GM12878 (cell line): ENCODE results near the gene FUT8. TPM values are rescaled to one million over a fixed set of nuclear protein-coding genes. Genes with fewer than 3 reads are reported as not detected.
A peak's percentile ranks its signal among the peaks of the same experiment; 100 is the strongest.

Experiments
- ATAC-seq: fragments of 200-7000 bp; cut with Tn5 transposase; 3 replicates; pipeline ENCODE4 v1.9.1; 2020; ENCODE audit warnings: mild to moderate bottlenecking, moderate library complexity
- BruUV-seq: library from RNA; stranded (reverse); fragments of 400-500 nt; replicated peaks from 2 replicates; lab custom pipeline; 2021; lab: Mats Ljungman, UMichigan
- CTCF ChIA-PET: fragments of 300-600 bp; sonication (Branson Sonifier 250); formaldehyde crosslinking; extraction: SDS; loops from one replicate; lab custom pipeline; 2021; ENCODE audit warnings: inconsistent platforms; lab: Yijun Ruan, JAX
- POLR2A ChIA-PET: fragments of 350-600 bp; formaldehyde crosslinking; extraction: SDS; loops from one replicate; lab custom pipeline; 2021; ENCODE audit warnings: inconsistent platforms; lab: Charles Lee
- RAD21 ChIA-PET: fragments of 300-600 bp; sonication (Branson Sonifier 250); formaldehyde crosslinking; loops from one replicate; lab custom pipeline; 2023; ENCODE audit warnings: antibody characterized with exemption; ENCODE audit not compliant: unreplicated experiment; lab: Charles Lee
- SMC1A ChIA-PET: fragments of 300-600 bp; sonication (Branson Sonifier 250); formaldehyde crosslinking; loops from one replicate; lab custom pipeline; 2023; ENCODE audit not compliant: unreplicated experiment, uncharacterized antibody; lab: Charles Lee
- DNase-seq: peaks from one replicate; pipeline ENCODE4 v3.0.0-alpha.2; 2011; ENCODE audit warnings: low read depth, low spot score
- FAIRE-seq: peaks from 3 replicates; lab custom pipeline; 2011; peaks lifted over from hg19 to GRCh38; lab: Jason Lieb, UNC
- H2AFZ ChIP-seq: 2 replicates; pipeline ENCODE4 v1.6.0; 2011; ENCODE audit warnings: low read depth, low read length, control low read depth; ENCODE audit not compliant: control insufficient read depth
- H3K27ac ChIP-seq: 2 replicates; pipeline ENCODE4 v1.5.1; 2011; ENCODE audit warnings: control low read depth; ENCODE audit not compliant: control insufficient read depth, insufficient read depth
- H3K27me3 ChIP-seq, 2 experiments: replicated peaks in 1 of 2; 2 replicates each; pipeline versions ENCODE4 v1.6.0 to v1.6.1; 2011; ENCODE audit warnings: low read length in 1 of 2; ENCODE audit not compliant: control insufficient read depth in 2 of 2, insufficient read depth in 2 of 2
- H3K36me3 ChIP-seq, 2 experiments: 2 replicates each; pipeline ENCODE4 v1.5.1; 2011; ENCODE audit warnings: low read length in 1 of 2; ENCODE audit not compliant: control insufficient read depth in 2 of 2, insufficient read depth in 2 of 2
- H3K4me1 ChIP-seq: 2 replicates; pipeline ENCODE4 v1.6.1; 2011; ENCODE audit warnings: mild to moderate bottlenecking, low read length, moderate library complexity, mixed read lengths; ENCODE audit not compliant: control insufficient read depth, insufficient read depth
- H3K4me2 ChIP-seq: 2 replicates; pipeline ENCODE4 v1.6.0; 2011; ENCODE audit warnings: control low read depth; ENCODE audit not compliant: control insufficient read depth, insufficient read depth
- H3K4me3 ChIP-seq: fragments of 200-600 bp; sonication (generic); 2 replicates; pipeline ENCODE4 v1.5.1; 2016
- H3K79me2 ChIP-seq: 2 replicates; pipeline ENCODE4 v1.6.0; 2011; ENCODE audit warnings: low read length; ENCODE audit not compliant: control insufficient read depth, insufficient read depth
- H3K9ac ChIP-seq: 2 replicates; pipeline ENCODE4 v1.8.0; 2011; ENCODE audit warnings: low read length, control low read depth, mixed read lengths; ENCODE audit not compliant: control insufficient read depth, insufficient read depth
- H3K9me3 ChIP-seq: replicated peaks from 3 replicates; pipeline ENCODE4 v1.5.1; 2011; ENCODE audit warnings: mild to moderate bottlenecking, low read length; ENCODE audit not compliant: control insufficient read depth, insufficient read depth
- H4K20me1 ChIP-seq: 2 replicates; pipeline ENCODE4 v1.6.0; 2011; ENCODE audit not compliant: control insufficient read depth, insufficient read depth
- BACH1 ChIP-seq: fragments of 450-650 bp; IDR thresholded peaks from 2 replicates; pipeline ENCODE4 v1.6.1; 2017; ENCODE audit warnings: mild to moderate bottlenecking, borderline replicate concordance
- BCLAF1 ChIP-seq: fragments of 450-650 bp; IDR thresholded peaks from 2 replicates; pipeline ENCODE4 v1.6.1; 2017; ENCODE audit warnings: antibody characterized with exemption, mild to moderate bottlenecking, moderate library complexity
- BMI1 ChIP-seq: fragments of 450-650 bp; IDR thresholded peaks from 2 replicates; pipeline ENCODE4 v1.6.1; 2016; ENCODE audit warnings: mild to moderate bottlenecking, moderate library complexity, borderline replicate concordance
- IRF3 ChIP-seq: fragments of 450-650 bp; IDR thresholded peaks from 2 replicates; pipeline ENCODE4 v1.6.1; 2014; ENCODE audit warnings: mild to moderate bottlenecking
- MTA2 ChIP-seq: fragments of 450-650 bp; IDR thresholded peaks from 2 replicates; pipeline ENCODE4 v1.6.1; 2016; ENCODE audit warnings: low read depth, mild to moderate bottlenecking, moderate library complexity
- MYC ChIP-seq: IDR thresholded peaks from 2 replicates; pipeline ENCODE4 v1.6.1; 2011; ENCODE audit warnings: mild to moderate bottlenecking, low read length, moderate library complexity, inconsistent platforms; ENCODE audit not compliant: insufficient read depth, insufficient replicate concordance, insufficient read length, severe bottlenecking
- NR2C1 ChIP-seq: fragments of 450-650 bp; IDR thresholded peaks from 2 replicates; pipeline ENCODE4 v1.6.1; 2017; ENCODE audit warnings: antibody characterized with exemption, mild to moderate bottlenecking, moderate library complexity
- NRF1 ChIP-seq: conservative IDR thresholded peaks from 2 replicates; pipeline ENCODE4 v1.6.1; 2011; ENCODE audit warnings: mild to moderate bottlenecking, low read depth, low read length, improper control_type of control experiment
- PML ChIP-seq: IDR thresholded peaks from 2 replicates; pipeline ENCODE4 v1.6.1; 2012; ENCODE audit warnings: low read length, inconsistent platforms
- RBBP5 ChIP-seq: fragments of 200-600 bp; sonication (generic); conservative IDR thresholded peaks from 2 replicates; pipeline ENCODE4 v1.6.1; 2016
- TBL1XR1 ChIP-seq: IDR thresholded peaks from 2 replicates; pipeline ENCODE4 v1.6.1; 2012; ENCODE audit warnings: low read depth, low read length, improper control_type of control experiment
- ZBTB11 ChIP-seq: fragments of 450-650 bp; formaldehyde crosslinking; IDR thresholded peaks from 2 replicates; pipeline ENCODE4 v1.5.0; 2022; ENCODE audit warnings: mild to moderate bottlenecking, missing genetic modification characterization
- WGBS: methylation state at CpG from one replicate; pipeline ENCODE4 v1.1.6; 2016; ENCODE audit warnings: low lambda C conversion rate; ENCODE audit not compliant: insufficient replicate concordance, insufficient coverage; ENCODE audit errors: missing lambda C conversion rate; 5-methylcytosine and 5-hydroxymethylcytosine counted together
- in situ Hi-C: fragments of 300-500 bp; cut with MboI; formaldehyde crosslinking; loops from 9 replicates; pipeline ENCODE4 v1.14.3; 2018; ENCODE audit warnings: mixed read lengths
- intact Hi-C: fragments of 100-400 bp; cut with micrococcal nuclease; formaldehyde crosslinking; loops from one replicate; pipeline ENCODE4 v1.14.2; 2022; ENCODE audit not compliant: unreplicated experiment
- polyA plus RNA-seq, 11 experiments: library from polyadenylated mRNA; depleted of rRNA in 4 of 11; unstranded in 6 of 11; stranded (reverse) in 5 of 11; fragments of >200 nt; fragmentation: Nextera tagmentation in 4 of 11; fragmentation: Illumina TruSeq in 1 of 11; extraction: Ambion mirVana in 4 of 11; extraction: Trizol in 1 of 11; gene quantifications; 1 replicate in 1 of 11; 2 replicates in 10 of 11; pipeline versions ENCODE4 v1.2.1 to v1.2.3, GENCODE V29; 2011 to 2016; ENCODE audit warnings: inconsistent platforms in 2 of 11, missing spikeins in 2 of 11, low read depth in 1 of 11
- total RNA-seq, 4 experiments: library from RNA; depleted of rRNA in 3 of 4; stranded (reverse); fragments of >200 nt in 3 of 4; fragmentation: Illumina TruSeq in 1 of 4; extraction: Trizol in 1 of 4; gene quantifications; 2 replicates each; pipeline versions ENCODE4 v1.2.1 to v1.2.3, GENCODE V29; 2013 to 2021
- TF ChIP-seq, protein P1 (sequence below): fragments of 150-350 bp; IDR thresholded peaks from 2 replicates; pipeline ENCODE4 v1.6.1; 2014; ENCODE audit warnings: mild to moderate bottlenecking, low read depth, low read length
- TF ChIP-seq, protein P2 (sequence below): fragments of 450-650 bp; IDR thresholded peaks from 2 replicates; pipeline ENCODE4 v1.6.1; 2017; ENCODE audit warnings: borderline replicate concordance

The FUT8 gene
- total and polyA plus RNA-seq, 10 of the 15 experiments (the other 5 are each of a cell fraction or from before 2014, with no cell fraction given), result 21.3 to 106 (median 66.3) TPM

- 64% methylated on average over 4 of the region's 4 CpGs for WGBS
- SMC1A ChIA-PET, result interaction anchor here (0.9 to 1.7 kb wide), 8 partner anchors 11 to 82 kb away, joined by 3 to 5 read pairs (median 3); no protein-coding TSS in a partner anchor
- Histone ChIP-seq H3K27me3 (no peaks in the 10 kb centered on the region), H3K27ac (no peak overlapping the region), H3K36me3 (no peaks in the 10 kb centered on the region; a peak in 2 of 4 replicates), H3K9me3 (peaks cover 2% of the 10 kb centered on the region; the same call in 2 of the 3 replicates), H3K4me3 (no peak overlapping the region), H3K4me2 (no peak overlapping the region), H4K20me1 (no peaks in the 10 kb centered on the region), H3K79me2 (no peaks in the 10 kb centered on the region), H2AFZ (no peak overlapping the region), H3K4me1 (no peaks in the 10 kb centered on the region; the same call in 1 of the 2 replicates), H3K9ac (no peak overlapping the region)
- in situ Hi-C loops, result no loop called here
- ATAC-seq (0 out of 3 replicates have a peak, but pooled peaks have one; percentile 20), DNase-seq (no peak), FAIRE-seq (no peak)
- no TSS peak for BruUV-seq
- RAD21 ChIA-PET, result interaction anchor here (1.3 to 1.4 kb wide), 2 partner anchors 34 to 56 kb away, joined by 3 to 5 read pairs; no protein-coding TSS in a partner anchor
- CTCF ChIA-PET, result interaction anchor here (0.6 to 1.7 kb wide), 5 partner anchors 18 to 124 kb away, joined by 3 to 6 read pairs (median 3); no protein-coding TSS in a partner anchor
- POLR2A ChIA-PET, result no interaction called here
- intact Hi-C loops, result no loop called here
- no peak for TF ChIP-seq BMI1
- TF ChIP-seq, protein P1, sequence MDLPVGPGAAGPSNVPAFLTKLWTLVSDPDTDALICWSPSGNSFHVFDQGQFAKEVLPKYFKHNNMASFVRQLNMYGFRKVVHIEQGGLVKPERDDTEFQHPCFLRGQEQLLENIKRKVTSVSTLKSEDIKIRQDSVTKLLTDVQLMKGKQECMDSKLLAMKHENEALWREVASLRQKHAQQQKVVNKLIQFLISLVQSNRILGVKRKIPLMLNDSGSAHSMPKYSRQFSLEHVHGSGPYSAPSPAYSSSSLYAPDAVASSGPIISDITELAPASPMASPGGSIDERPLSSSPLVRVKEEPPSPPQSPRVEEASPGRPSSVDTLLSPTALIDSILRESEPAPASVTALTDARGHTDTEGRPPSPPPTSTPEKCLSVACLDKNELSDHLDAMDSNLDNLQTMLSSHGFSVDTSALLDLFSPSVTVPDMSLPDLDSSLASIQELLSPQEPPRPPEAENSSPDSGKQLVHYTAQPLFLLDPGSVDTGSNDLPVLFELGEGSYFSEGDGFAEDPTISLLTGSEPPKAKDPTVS, result no peak
- no peak for TF ChIP-seq RBBP5
- TF ChIP-seq NR2C1, result no peak
- no peak for TF ChIP-seq TBL1XR1
- TF ChIP-seq MYC, result no peak
- no peak for TF ChIP-seq BACH1
- no peak for TF ChIP-seq BCLAF1
- no peak for TF ChIP-seq MTA2
- TF ChIP-seq IRF3, result no peak
- no peak for TF ChIP-seq NRF1
- no peak for TF ChIP-seq PML
- TF ChIP-seq, protein P2, sequence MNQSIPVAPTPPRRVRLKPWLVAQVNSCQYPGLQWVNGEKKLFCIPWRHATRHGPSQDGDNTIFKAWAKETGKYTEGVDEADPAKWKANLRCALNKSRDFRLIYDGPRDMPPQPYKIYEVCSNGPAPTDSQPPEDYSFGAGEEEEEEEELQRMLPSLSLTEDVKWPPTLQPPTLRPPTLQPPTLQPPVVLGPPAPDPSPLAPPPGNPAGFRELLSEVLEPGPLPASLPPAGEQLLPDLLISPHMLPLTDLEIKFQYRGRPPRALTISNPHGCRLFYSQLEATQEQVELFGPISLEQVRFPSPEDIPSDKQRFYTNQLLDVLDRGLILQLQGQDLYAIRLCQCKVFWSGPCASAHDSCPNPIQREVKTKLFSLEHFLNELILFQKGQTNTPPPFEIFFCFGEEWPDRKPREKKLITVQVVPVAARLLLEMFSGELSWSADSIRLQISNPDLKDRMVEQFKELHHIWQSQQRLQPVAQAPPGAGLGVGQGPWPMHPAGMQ, result no peak
- TF ChIP-seq ZBTB11 (CRISPR knock-in tag), result no peak
Measured at GRCh38 chr14:65377576-65377975, 35.0 kb upstream of the FUT8 start.
